Sigmoid colon (tissue), 7 donors: ENCODE measurements around the gene ZCCHC24. TPM values are rescaled to one million over a fixed set of nuclear protein-coding genes. Genes with fewer than 3 reads are reported as not detected.

Experiments
- DNase-seq: peaks from one replicate; pipeline ENCODE4 v3.0.0-alpha.2; 2019
- H3K27ac ChIP-seq, 4 donors: fragments of 200-600 bp; sonication (generic); one replicate each; pipeline ENCODE4 v1.5.1; 2016 to 2019; ENCODE audit warnings: mild to moderate bottlenecking in 1 of 4
- H3K27me3 ChIP-seq, 3 donors: fragments of 200-600 bp; sonication (generic); one replicate each; pipeline ENCODE4 v1.5.1; 2019; ENCODE audit warnings: mild to moderate bottlenecking in 1 of 3
- H3K36me3 ChIP-seq, 4 donors: fragments of 200-600 bp; sonication (generic); one replicate each; pipeline ENCODE4 v1.5.1; 2016 to 2019
- H3K4me1 ChIP-seq, 4 donors: fragments of 200-600 bp; sonication (generic); one replicate each; pipeline ENCODE4 v1.5.1; 2017 to 2019
- H3K4me3 ChIP-seq, 4 donors: fragments of 200-600 bp; sonication (generic); one replicate each; pipeline ENCODE4 v1.5.1; 2017 to 2019; ENCODE audit warnings: mild to moderate bottlenecking in 2 of 4, moderate library complexity in 1 of 4
- H3K9me3 ChIP-seq, 4 donors: fragments of 200-600 bp in 3 of 4; sonication (generic) in 3 of 4; one replicate each; pipeline versions ENCODE4 v1.5.1 to v1.6.1; 2013 to 2019
- CTCF ChIP-seq, 4 experiments: fragments of 450-650 bp in 3 of 4; fragments of 200-600 bp in 1 of 4; IDR thresholded peaks; one replicate each; pipeline ENCODE4 v1.5.1; 2016 to 2019; ENCODE audit warnings: antibody characterized with exemption in 4 of 4, mild to moderate bottlenecking in 3 of 4, moderate library complexity in 2 of 4
- EP300 ChIP-seq, 4 donors: sonication (generic); formaldehyde crosslinking; IDR thresholded peaks; one replicate each; pipeline ENCODE4 v1.6.1; 2017; ENCODE audit warnings: antibody characterized with exemption in 4 of 4
- POLR2A ChIP-seq, 2 donors: fragments of 450-650 bp; IDR thresholded peaks; one replicate each; pipeline ENCODE4 v1.6.1; 2016; ENCODE audit warnings: antibody characterized with exemption in 2 of 2, mild to moderate bottlenecking in 2 of 2, moderate library complexity in 2 of 2
- POLR2AphosphoS5 ChIP-seq, 4 donors: sonication (generic); formaldehyde crosslinking; IDR thresholded peaks; one replicate each; pipeline ENCODE4 v1.6.1; 2017; ENCODE audit warnings: antibody characterized with exemption in 4 of 4
- WGBS, 2 donors: extraction: QIAGEN DNeasy Blood & Tissue Kit; methylation state at CpG; one replicate each; pipeline ENCODE4 v1.1.7; 2013; 5-methylcytosine and 5-hydroxymethylcytosine counted together
- intact Hi-C: fragments of 100-400 bp; cut with DNase I; formaldehyde crosslinking; loops from one replicate; pipeline ENCODE4 v1.15.1; 2023
- polyA plus RNA-seq, 3 donors: library from polyadenylated mRNA; stranded (reverse); fragments of 200-250 nt; gene quantifications; one replicate each; pipeline ENCODE4 v1.2.3, GENCODE V29; 2013
- total RNA-seq, 4 donors: library from RNA; depleted of rRNA; stranded (reverse); fragments of >200 nt; gene quantifications; one replicate each; pipeline ENCODE4 v1.1.0, GENCODE V29; 2016
- donor health status: healthy with polysubstance abuse.
- donor health status: Bipolar disorder and iron deficiency.
- donor health status: healthy.

Gene ZCCHC24
- total and polyA plus RNA-seq, 7 donors: 7.6 to 141 (median 82.6) TPM

- H3K27ac ChIP-seq: peak overlapping the region in 2 of 4 donors; percentile 90 to 91
- H3K4me3 ChIP-seq: peak overlapping the region in 1 of 4 donors; percentile 3
- intact Hi-C loops: no loop called here
Measured at GRCh38 chr10:79382491-79382941, 62.9 kb downstream of the ZCCHC24 start.

GRCh38 chr10:79381804-79382221 is 63.6 kb downstream of the ZCCHC24 start:
- no peaks in the 10 kb centered on the region for H3K9me3 ChIP-seq
- intact Hi-C loops: loop anchor here (2.0 kb wide), 1 partner anchor 65 kb away; no protein-coding TSS in a partner anchor
- 65 to 68% methylated on average over 11 of the region's 11 CpGs for WGBS, 2 donors
- H3K27me3 ChIP-seq: no peaks in the 10 kb centered on the region
- H3K36me3 ChIP-seq: peaks cover 0 to 30% (median 13%) of the 10 kb centered on the region in 4 donors
- H3K27ac ChIP-seq: peak overlapping the region in 2 of 4 donors; percentile 90 to 91
- TF ChIP-seq EP300 (IDR thresholded peaks at IDR 0.05): peak in 2 of 4 donors; percentile 32 to 58
- peak; percentile 61 to 81 (median 74) for TF ChIP-seq POLR2AphosphoS5 (IDR thresholded peaks at IDR 0.05)
- TF ChIP-seq POLR2A (IDR thresholded peaks at IDR 0.05): no peak
- peaks cover 3 to 59% (median 53%) of the 10 kb centered on the region in 4 donors for H3K4me1 ChIP-seq
- H3K4me3 ChIP-seq: peak overlapping the region in 1 of 4 donors; percentile 3
- DNase-seq: peak; percentile 97

More at GRCh38 chr10:79382491-79382941, 62.9 kb downstream of the ZCCHC24 start:
- 82 to 85% methylated on average over 18 of the region's 18 CpGs for WGBS, 2 donors
- peak; percentile 77 for DNase-seq
- Histone ChIP-seq H3K27me3 (no peaks in the 10 kb centered on the region), H3K4me1 (peaks cover 3 to 66% (median 57%) of the 10 kb centered on the region in 4 donors), H3K9me3 (no peaks in the 10 kb centered on the region), H3K36me3 (peaks cover 0 to 33% (median 13%) of the 10 kb centered on the region in 4 donors)
- TF ChIP-seq POLR2A (IDR thresholded peaks at IDR 0.05): no peak
- TF ChIP-seq POLR2AphosphoS5 (IDR thresholded peaks at IDR 0.05): no peak
- TF ChIP-seq EP300 (IDR thresholded peaks at IDR 0.05): no peak
- no peak for TF ChIP-seq CTCF (IDR thresholded peaks at IDR 0.05)

- DNase-seq: peak; percentile 71
- WGBS, 2 donors: 80 to 82% methylated on average over 9 of the region's 9 CpGs
- Histone ChIP-seq H3K27me3 (no peaks in the 10 kb centered on the region), H3K27ac (peak overlapping the region in 2 of 4 donors; percentile 90 to 91), H3K36me3 (peaks cover 0 to 23% (median 9%) of the 10 kb centered on the region in 4 donors), H3K4me3 (no peak overlapping the region), H3K4me1 (peaks cover 3 to 59% (median 52%) of the 10 kb centered on the region in 4 donors), H3K9me3 (no peaks in the 10 kb centered on the region)
- TF ChIP-seq CTCF (IDR thresholded peaks at IDR 0.05) (no peak), POLR2AphosphoS5 (IDR thresholded peaks at IDR 0.05) (peak in 2 of 4 donors; percentile 6 to 22)
- intact Hi-C loops: loop anchor here (2.0 kb wide), 1 partner anchor 66 kb away; no protein-coding TSS in a partner anchor
Measured at GRCh38 chr10:79380946-79381721, 64.3 kb downstream of the ZCCHC24 start.

- Histone ChIP-seq H3K27me3 (no peaks in the 10 kb centered on the region), H3K4me3 (no peak overlapping the region), H3K36me3 (peaks cover 0 to 15% (median 7%) of the 10 kb centered on the region in 4 donors), H3K27ac (peak overlapping the region in 2 of 4 donors; percentile 90 to 91), H3K4me1 (peaks cover 3 to 67% (median 58%) of the 10 kb centered on the region in 4 donors), H3K9me3 (no peaks in the 10 kb centered on the region)
- DNase-seq: peak; percentile 89
- 58 to 71% methylated on average over 14 of the region's 14 CpGs for WGBS, 2 donors
- intact Hi-C loops: loop anchor here (2.0 kb wide), 1 partner anchor 66 kb away; no protein-coding TSS in a partner anchor
- no peak for TF ChIP-seq CTCF (IDR thresholded peaks at IDR 0.05)
- TF ChIP-seq POLR2A (IDR thresholded peaks at IDR 0.05): no peak
- peak in 2 of 4 donors; percentile 20 to 25 for TF ChIP-seq POLR2AphosphoS5 (IDR thresholded peaks at IDR 0.05)
- TF ChIP-seq EP300 (IDR thresholded peaks at IDR 0.05): no peak
Measured at GRCh38 chr10:79380125-79380945, 65.1 kb downstream of the ZCCHC24 start.
